Measurements from ENCODE around the gene MSH5. TPM values are rescaled to one million over a fixed set of nuclear protein-coding genes. Genes with fewer than 3 reads are reported as not detected.

Gene MSH5
- total and polyA plus RNA-seq, 9 of the 15 experiments (the other 6 are each of a cell fraction or from before 2014, with no cell fraction given), result 12.5 to 104 (median 46.6) TPM

DNA sequence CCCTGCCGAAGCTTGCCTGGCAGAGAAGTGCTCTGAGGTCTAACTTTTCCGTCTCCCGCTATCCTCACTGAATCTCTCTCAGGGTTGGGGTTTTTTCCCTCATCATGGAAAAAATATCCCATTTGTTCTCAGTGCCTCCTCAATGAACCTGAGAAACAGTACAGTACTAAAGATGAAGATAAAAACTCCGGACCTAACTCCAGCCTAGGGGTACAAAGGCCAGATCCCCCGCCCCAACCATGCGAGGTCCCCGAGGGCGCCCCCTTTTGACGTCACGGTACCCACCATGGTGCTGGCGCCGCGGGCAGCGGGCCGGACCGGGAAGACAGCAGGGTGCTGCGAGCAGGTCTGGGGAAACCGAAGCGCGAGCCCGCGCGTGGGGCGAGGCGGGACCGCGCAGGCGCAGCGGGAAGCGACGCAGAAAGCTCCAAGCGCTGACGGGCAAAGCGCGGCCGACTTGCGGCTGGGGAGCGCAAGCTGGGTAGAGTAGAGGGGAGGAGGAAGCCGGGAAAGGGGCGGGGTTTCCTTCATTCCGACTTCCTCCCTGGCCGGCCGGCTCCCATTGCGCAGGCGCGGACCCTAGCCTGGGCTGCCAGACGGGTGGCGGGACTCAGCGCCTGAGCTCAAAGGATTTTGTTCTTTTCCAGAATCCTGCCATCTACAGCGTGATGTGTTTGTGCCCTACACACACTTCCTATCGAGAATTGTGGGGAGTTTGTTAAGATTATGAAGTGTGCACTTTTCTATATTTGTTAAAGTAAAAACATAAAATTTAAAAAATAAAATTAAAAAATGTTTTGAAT, 66.9 kb downstream of the MSH5 start, which contains the start of gene LSM2 (continued):
- no peak for TF ChIP-seq MIER1 (IDR thresholded peaks at IDR 0.05; ENCODE audit: low read depth)
- peak; percentile 77 for TF ChIP-seq BCOR (IDR thresholded peaks at IDR 0.05)
- peak; percentile 91 for TF ChIP-seq VEZF1 (CRISPR knock-in tag; IDR thresholded peaks at IDR 0.05)
- TF ChIP-seq, protein P1, sequence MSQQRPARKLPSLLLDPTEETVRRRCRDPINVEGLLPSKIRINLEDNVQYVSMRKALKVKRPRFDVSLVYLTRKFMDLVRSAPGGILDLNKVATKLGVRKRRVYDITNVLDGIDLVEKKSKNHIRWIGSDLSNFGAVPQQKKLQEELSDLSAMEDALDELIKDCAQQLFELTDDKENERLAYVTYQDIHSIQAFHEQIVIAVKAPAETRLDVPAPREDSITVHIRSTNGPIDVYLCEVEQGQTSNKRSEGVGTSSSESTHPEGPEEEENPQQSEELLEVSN (IDR thresholded peaks at IDR 0.05; ENCODE audit: borderline replicate concordance in 1 of 2, extremely low read depth in 1 of 2, insufficient read depth in 1 of 2, insufficient read length in 1 of 2, low read depth in 1 of 2, low read length in 1 of 2, poor library complexity in 1 of 2, severe bottlenecking in 1 of 2), result peak; percentile 84 to 86
- peak in 1 of 2 experiments; percentile 83; a peak in 3 of 4 replicates for TF ChIP-seq FOXK2 (conservative IDR thresholded peaks at IDR 0.05 in 1 of 2, IDR thresholded peaks at IDR 0.05 in 1 of 2; ENCODE audit: low read depth in 2 of 2)
- TF ChIP-seq NR2C1 (IDR thresholded peaks at IDR 0.05), result no peak
- no peak for TF ChIP-seq NR2C1 (tag; IDR thresholded peaks at IDR 0.05)
- TF ChIP-seq FOXA3 (CRISPR knock-in tag; conservative IDR thresholded peaks at IDR 0.05 in 1 of 2, IDR thresholded peaks at IDR 0.05 in 1 of 2), result peak; percentile 26 to 70; a peak in 2 of 4 replicates
- TF ChIP-seq, protein P2, sequence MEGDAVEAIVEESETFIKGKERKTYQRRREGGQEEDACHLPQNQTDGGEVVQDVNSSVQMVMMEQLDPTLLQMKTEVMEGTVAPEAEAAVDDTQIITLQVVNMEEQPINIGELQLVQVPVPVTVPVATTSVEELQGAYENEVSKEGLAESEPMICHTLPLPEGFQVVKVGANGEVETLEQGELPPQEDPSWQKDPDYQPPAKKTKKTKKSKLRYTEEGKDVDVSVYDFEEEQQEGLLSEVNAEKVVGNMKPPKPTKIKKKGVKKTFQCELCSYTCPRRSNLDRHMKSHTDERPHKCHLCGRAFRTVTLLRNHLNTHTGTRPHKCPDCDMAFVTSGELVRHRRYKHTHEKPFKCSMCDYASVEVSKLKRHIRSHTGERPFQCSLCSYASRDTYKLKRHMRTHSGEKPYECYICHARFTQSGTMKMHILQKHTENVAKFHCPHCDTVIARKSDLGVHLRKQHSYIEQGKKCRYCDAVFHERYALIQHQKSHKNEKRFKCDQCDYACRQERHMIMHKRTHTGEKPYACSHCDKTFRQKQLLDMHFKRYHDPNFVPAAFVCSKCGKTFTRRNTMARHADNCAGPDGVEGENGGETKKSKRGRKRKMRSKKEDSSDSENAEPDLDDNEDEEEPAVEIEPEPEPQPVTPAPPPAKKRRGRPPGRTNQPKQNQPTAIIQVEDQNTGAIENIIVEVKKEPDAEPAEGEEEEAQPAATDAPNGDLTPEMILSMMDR (IDR thresholded peaks at IDR 0.05 in 2 of 3, conservative IDR thresholded peaks at IDR 0.05 in 1 of 3; ENCODE audit: insufficient read depth in 2 of 3, low read depth in 1 of 3, low read length in 3 of 3), result peak; percentile 20 to 66 (median 36); a peak in 5 of 6 replicates
- TF ChIP-seq CBX2 (IDR thresholded peaks at IDR 0.05; ENCODE audit: insufficient read depth, low read length, poor library complexity, severe bottlenecking), result no peak
- TF ChIP-seq GTF2B (IDR thresholded peaks at IDR 0.05; ENCODE audit: extremely low read depth, insufficient read length), result no peak
- TF ChIP-seq, protein P3, sequence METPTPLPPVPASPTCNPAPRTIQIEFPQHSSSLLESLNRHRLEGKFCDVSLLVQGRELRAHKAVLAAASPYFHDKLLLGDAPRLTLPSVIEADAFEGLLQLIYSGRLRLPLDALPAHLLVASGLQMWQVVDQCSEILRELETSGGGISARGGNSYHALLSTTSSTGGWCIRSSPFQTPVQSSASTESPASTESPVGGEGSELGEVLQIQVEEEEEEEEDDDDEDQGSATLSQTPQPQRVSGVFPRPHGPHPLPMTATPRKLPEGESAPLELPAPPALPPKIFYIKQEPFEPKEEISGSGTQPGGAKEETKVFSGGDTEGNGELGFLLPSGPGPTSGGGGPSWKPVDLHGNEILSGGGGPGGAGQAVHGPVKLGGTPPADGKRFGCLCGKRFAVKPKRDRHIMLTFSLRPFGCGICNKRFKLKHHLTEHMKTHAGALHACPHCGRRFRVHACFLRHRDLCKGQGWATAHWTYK (CRISPR knock-in tag; IDR thresholded peaks at IDR 0.05), result peak; percentile 81; the same call in 1 of the 2 replicates
- no peak for TF ChIP-seq NCOA4 (IDR thresholded peaks at IDR 0.05; ENCODE audit: partially characterized antibody)
- peak; percentile 94 for TF ChIP-seq CXXC5 (CRISPR knock-in tag; IDR thresholded peaks at IDR 0.05)
- no peak for TF ChIP-seq ZNF507 (tag; conservative IDR thresholded peaks at IDR 0.05)
